ENCODE measurements around the gene MKLN1. TPM values are rescaled to one million over a fixed set of nuclear protein-coding genes. Genes with fewer than 3 reads are reported as not detected.

Gene MKLN1
- total RNA-seq, 1 donor from 2014 or later = 60.4 TPM

GRCh38 chr7:131320603-131321002 is 7.1 kb upstream of the MKLN1 start:
- intact Hi-C loops (cut with DNase I) = no loop called here
- Histone ChIP-seq H3K4me1 (no peaks in the 10 kb centered on the region), H3K9me3 (no peaks in the 10 kb centered on the region), H3K36me3 (no peaks in the 10 kb centered on the region), H3K4me3 (no peak overlapping the region), H3K27ac (no peak overlapping the region), H3K27me3 (ENCODE audit: low read depth) (no peaks in the 10 kb centered on the region)
- no peak for DNase-seq
- TF ChIP-seq CTCF (IDR thresholded peaks at IDR 0.05) = no peak
- no peak for ATAC-seq

GRCh38 chr7:131321656-131322055 is 6.0 kb upstream of the MKLN1 start:
- H3K4me3 ChIP-seq = no peak overlapping the region
- ATAC-seq = no peak
- H3K9me3 ChIP-seq = no peaks in the 10 kb centered on the region
- no peaks in the 10 kb centered on the region for H3K36me3 ChIP-seq
- H3K27ac ChIP-seq = no peak overlapping the region
- H3K27me3 ChIP-seq (ENCODE audit: low read depth) = no peaks in the 10 kb centered on the region
- intact Hi-C loops (cut with DNase I) = no loop called here
- H3K4me1 ChIP-seq = peaks cover 4% of the 10 kb centered on the region
- DNase-seq = no peak
- no peak for TF ChIP-seq CTCF (IDR thresholded peaks at IDR 0.05)

DNA sequence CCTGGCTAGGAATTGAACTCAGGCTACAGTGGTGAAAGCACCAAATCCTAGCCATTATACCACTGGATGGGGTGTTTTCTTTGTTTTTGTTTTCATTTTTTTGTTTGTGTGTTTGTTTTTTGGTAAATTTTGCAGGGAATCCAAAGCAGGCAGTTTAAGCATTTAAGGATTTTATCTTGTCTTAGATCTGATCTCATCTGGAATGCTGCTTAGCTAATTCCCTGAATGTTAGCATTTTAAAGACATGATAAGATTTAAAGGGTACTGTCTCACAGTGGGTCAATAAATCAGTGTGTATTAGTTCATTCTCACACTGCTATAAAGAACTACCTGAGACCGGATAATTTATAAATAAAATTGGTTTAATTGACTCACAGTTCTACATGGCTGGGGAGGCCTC is 5.6 kb upstream of the MKLN1 start:
- H3K27me3 ChIP-seq (ENCODE audit: low read depth) = no peaks in the 10 kb centered on the region
- no peak overlapping the region for H3K4me3 ChIP-seq
- H3K9me3 ChIP-seq = no peaks in the 10 kb centered on the region
- TF ChIP-seq CTCF (IDR thresholded peaks at IDR 0.05) = no peak
- intact Hi-C loops (cut with DNase I) = no loop called here
- peaks cover 8% of the 10 kb centered on the region for H3K4me1 ChIP-seq
- ATAC-seq = no peak
- no peaks in the 10 kb centered on the region for H3K36me3 ChIP-seq
- no peak overlapping the region for H3K27ac ChIP-seq
- no peak for DNase-seq

- peaks cover 10% of the 10 kb centered on the region for H3K4me1 ChIP-seq
- H3K27me3 ChIP-seq (ENCODE audit: low read depth) = no peaks in the 10 kb centered on the region
- no peak for DNase-seq
- no peaks in the 10 kb centered on the region for H3K36me3 ChIP-seq
- H3K9me3 ChIP-seq = no peaks in the 10 kb centered on the region
- H3K4me3 ChIP-seq = no peak overlapping the region
- intact Hi-C loops (cut with DNase I) = no loop called here
- no peak for ATAC-seq
- no peak for TF ChIP-seq CTCF (IDR thresholded peaks at IDR 0.05)
- H3K27ac ChIP-seq = no peak overlapping the region
Measured at GRCh38 chr7:131322861-131323260, 4.8 kb upstream of the MKLN1 start.

- Histone ChIP-seq H3K27ac (no peak overlapping the region), H3K4me3 (no peak overlapping the region), H3K36me3 (no peaks in the 10 kb centered on the region), H3K4me1 (peaks cover 28% of the 10 kb centered on the region), H3K9me3 (no peaks in the 10 kb centered on the region), H3K27me3 (ENCODE audit: low read depth) (no peaks in the 10 kb centered on the region)
- DNase-seq (no peak), ATAC-seq (no peak)
- intact Hi-C loops (cut with DNase I) = no loop called here
- no peak for TF ChIP-seq CTCF (IDR thresholded peaks at IDR 0.05)
Measured at GRCh38 chr7:131325179-131325840, 2.4 kb upstream of the MKLN1 start.
